ENCODE measurements around the gene HIVEP1.

GRCh38 chr6:12011276-12012037 lies 655 bp upstream of the HIVEP1 start:
- no peak for TF ChIP-seq GABPA (IDR thresholded peaks at IDR 0.05; ENCODE audit: borderline replicate concordance, insufficient read depth, low read length)
- no peak for TF ChIP-seq EZH2 (IDR thresholded peaks at IDR 0.05; ENCODE audit: low read depth, low read length, severe bottlenecking)
- peak; percentile 75 for TF ChIP-seq CREB1 (IDR thresholded peaks at IDR 0.05)
- no peak for TF ChIP-seq YY1 (IDR thresholded peaks at IDR 0.05; ENCODE audit: low read depth, low read length)
- no peak for TF ChIP-seq RXRA (IDR thresholded peaks at IDR 0.05; ENCODE audit: insufficient read depth, low read depth, low read length)
- TF ChIP-seq CTCF (IDR thresholded peaks at IDR 0.05; ENCODE audit: control extremely low read depth in 1 of 3, insufficient read depth in 1 of 3, low read depth in 1 of 3, low read length in 3 of 3): no peak
- TF ChIP-seq RAD21 (IDR thresholded peaks at IDR 0.05 in 1 of 2, conservative IDR thresholded peaks at IDR 0.05 in 1 of 2; ENCODE audit: low read depth in 2 of 2, low read length in 2 of 2): no peak
- no peak for TF ChIP-seq POU5F1 (IDR thresholded peaks at IDR 0.05; ENCODE audit: low read depth, low read length)
- no peak for TF ChIP-seq POLR2AphosphoS5 (IDR thresholded peaks at IDR 0.05; ENCODE audit: low read depth, low read length)
- TF ChIP-seq BRCA1 (IDR thresholded peaks at IDR 0.05; ENCODE audit: low read depth, low read length): no peak
- TF ChIP-seq HDAC6 (IDR thresholded peaks at IDR 0.05; ENCODE audit: low read depth, low read length): no peak
- peak; percentile 4 to 11; a peak in 1 of 3 replicates for TF ChIP-seq POLR2A (IDR thresholded peaks at IDR 0.05; ENCODE audit: control extremely low read depth in 1 of 2, low read depth in 2 of 2, low read length in 2 of 2)
